Measurements from ENCODE around the gene ATP7B. TPM values are rescaled to one million over a fixed set of nuclear protein-coding genes. Genes with fewer than 3 reads are reported as not detected.

Gene ATP7B
- total RNA-seq, 1 donor from 2014 or later: 11.6 TPM

- no peak for DNase-seq (ENCODE audit: low read depth, low spot score)
- H3K4me1 Mint-ChIP-seq: peaks cover 5% of the 10 kb centered on the region
- H3K27ac Mint-ChIP-seq (ENCODE audit: unreplicated experiment): no peak overlapping the region
- H3K9me3 Mint-ChIP-seq: no peaks in the 10 kb centered on the region
- no peak for TF ChIP-seq CTCF (conservative IDR thresholded peaks at IDR 0.05)
- peaks cover 3% of the 10 kb centered on the region for H3K36me3 Mint-ChIP-seq (ENCODE audit: low read depth)
- H3K4me3 Mint-ChIP-seq: no peak overlapping the region
- no peaks in the 10 kb centered on the region for H3K27me3 Mint-ChIP-seq (ENCODE audit: low read depth)
Measured at GRCh38 chr13:51957377-51958216, 53.7 kb downstream of the ATP7B start.

GRCh38 chr13:51956717-51957116 is 54.5 kb downstream of the ATP7B start:
- H3K9me3 Mint-ChIP-seq: no peaks in the 10 kb centered on the region
- peaks cover 3% of the 10 kb centered on the region for H3K36me3 Mint-ChIP-seq (ENCODE audit: low read depth)
- no peak for TF ChIP-seq CTCF (conservative IDR thresholded peaks at IDR 0.05)
- no peak overlapping the region for H3K4me3 Mint-ChIP-seq
- peaks cover 5% of the 10 kb centered on the region for H3K4me1 Mint-ChIP-seq
- DNase-seq (ENCODE audit: low read depth, low spot score): no peak
- H3K27ac Mint-ChIP-seq (ENCODE audit: unreplicated experiment): no peak overlapping the region
- no peaks in the 10 kb centered on the region for H3K27me3 Mint-ChIP-seq (ENCODE audit: low read depth)

GRCh38 chr13:51955816-51956603 is 55.2 kb downstream of the ATP7B start:
- Mint-ChIP-seq H3K27ac (ENCODE audit: unreplicated experiment) (no peak overlapping the region), H3K27me3 (ENCODE audit: low read depth) (no peaks in the 10 kb centered on the region), H3K36me3 (ENCODE audit: low read depth) (peaks cover 6% of the 10 kb centered on the region), H3K4me3 (no peak overlapping the region), H3K4me1 (peaks cover 5% of the 10 kb centered on the region), H3K9me3 (no peaks in the 10 kb centered on the region)
- no peak for TF ChIP-seq CTCF (conservative IDR thresholded peaks at IDR 0.05)
- DNase-seq (ENCODE audit: low read depth, low spot score): no peak

GRCh38 chr13:51955281-51955771 is 55.9 kb downstream of the ATP7B start:
- H3K4me1 Mint-ChIP-seq: peaks cover 5% of the 10 kb centered on the region
- no peak overlapping the region for H3K27ac Mint-ChIP-seq (ENCODE audit: unreplicated experiment)
- peaks cover 8% of the 10 kb centered on the region for H3K36me3 Mint-ChIP-seq (ENCODE audit: low read depth)
- H3K27me3 Mint-ChIP-seq (ENCODE audit: low read depth): no peaks in the 10 kb centered on the region
- no peak for DNase-seq (ENCODE audit: low read depth, low spot score)
- no peak overlapping the region for H3K4me3 Mint-ChIP-seq
- TF ChIP-seq CTCF (conservative IDR thresholded peaks at IDR 0.05): no peak
- H3K9me3 Mint-ChIP-seq: no peaks in the 10 kb centered on the region

- no peak for TF ChIP-seq CTCF (conservative IDR thresholded peaks at IDR 0.05)
- Mint-ChIP-seq H3K27ac (ENCODE audit: unreplicated experiment) (peak overlapping the region; percentile 51), H3K4me3 (no peak overlapping the region), H3K27me3 (ENCODE audit: low read depth) (no peaks in the 10 kb centered on the region), H3K4me1 (peaks cover 5% of the 10 kb centered on the region), H3K9me3 (no peaks in the 10 kb centered on the region), H3K36me3 (ENCODE audit: low read depth) (peaks cover 8% of the 10 kb centered on the region)
- DNase-seq (ENCODE audit: low read depth, low spot score): no peak
Measured at GRCh38 chr13:51953347-51954195, 57.7 kb downstream of the ATP7B start.
